ENCODE results near the gene CHMP6. TPM values are rescaled to one million over a fixed set of nuclear protein-coding genes. Genes with fewer than 3 reads are reported as not detected.

CHMP6 gene
- total and polyA plus RNA-seq, 9 of the 15 experiments (the other 6 are each of a cell fraction or from before 2014, with no cell fraction given): 0.25 to 30.4 (median 13.4) TPM

DNA sequence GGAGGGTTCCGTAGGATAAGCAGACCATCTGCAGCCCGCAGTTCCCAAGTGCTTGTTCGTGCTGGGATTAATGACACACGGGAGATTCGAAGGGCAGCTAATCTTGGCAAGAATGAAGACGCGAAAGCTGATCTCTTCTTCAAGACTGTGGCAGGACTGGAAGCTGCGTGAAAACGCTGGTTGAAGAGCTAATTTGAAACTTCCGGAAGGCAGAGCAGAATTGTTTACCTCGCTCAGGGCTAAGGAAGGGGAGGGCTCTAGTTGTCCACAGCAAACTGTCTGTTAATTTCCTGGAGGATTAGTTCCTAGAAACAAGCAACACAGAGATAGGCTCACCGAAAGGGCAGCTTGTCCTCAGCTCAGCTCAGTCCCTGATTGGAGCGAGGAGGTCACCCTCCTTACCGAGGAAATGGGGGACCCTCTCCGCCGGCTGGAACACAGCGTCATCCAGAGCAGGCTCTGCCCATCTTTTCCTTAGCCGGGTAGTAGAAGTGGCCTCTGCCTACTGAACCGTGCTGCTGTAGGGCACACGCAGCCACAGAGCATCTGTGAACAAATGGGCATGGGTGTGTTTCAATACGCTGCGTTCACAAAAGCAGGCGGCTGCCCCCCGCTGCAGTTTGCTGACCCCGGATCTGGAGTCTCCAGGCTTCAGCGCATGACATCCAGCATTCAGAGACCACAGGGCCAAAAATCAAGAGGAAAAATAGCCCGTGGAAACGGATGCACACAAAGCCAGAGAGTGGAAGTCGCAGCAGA lies 26.6 kb downstream of the CHMP6 start (continued):
- TF ChIP-seq ZBTB12 (CRISPR knock-in tag; IDR thresholded peaks at IDR 0.05) (no peak), ZNF696 (CRISPR knock-in tag; conservative IDR thresholded peaks at IDR 0.05) (no peak), AFF4 (CRISPR knock-in tag; IDR thresholded peaks at IDR 0.05) (no peak), ETV1 (tag; conservative IDR thresholded peaks at IDR 0.05; ENCODE audit: low read depth) (peak; percentile 93), TBL1XR1 (IDR thresholded peaks at IDR 0.05; ENCODE audit: low read length in 2 of 2) (no peak; a peak in 2 of 4 replicates), NRF1 (conservative IDR thresholded peaks at IDR 0.05 in 1 of 2, IDR thresholded peaks at IDR 0.05 in 1 of 2) (peak; percentile 50 to 62; a peak in 3 of 4 replicates), KLF6 (CRISPR knock-in tag; IDR thresholded peaks at IDR 0.05; ENCODE audit: borderline replicate concordance) (no peak), TEAD2 (tag; IDR thresholded peaks at IDR 0.05) (no peak), SREBF2 (CRISPR knock-in tag; IDR thresholded peaks at IDR 0.05) (no peak), HNRNPL (IDR thresholded peaks at IDR 0.05; ENCODE audit: low read depth, low read length) (no peak), ZNF77 (CRISPR knock-in tag; IDR thresholded peaks at IDR 0.05) (no peak), TCF7L2 (IDR thresholded peaks at IDR 0.05; ENCODE audit: low read depth, low read length) (no peak), NFYB (IDR thresholded peaks at IDR 0.05; ENCODE audit: extremely low read depth, insufficient read length) (peak; percentile 46), L3MBTL2 (IDR thresholded peaks at IDR 0.05) (peak; percentile 90), TFE3 (CRISPR knock-in tag; IDR thresholded peaks at IDR 0.05) (no peak), ELF2 (CRISPR knock-in tag; IDR thresholded peaks at IDR 0.05) (peak; percentile 59; the same call in 1 of the 2 replicates), SUPT5H (IDR thresholded peaks at IDR 0.05) (peak; percentile 76), TFAP4 (CRISPR knock-in tag; IDR thresholded peaks at IDR 0.05; ENCODE audit: borderline replicate concordance) (peak; percentile 67; the same call in 1 of the 2 replicates), ESRRA (IDR thresholded peaks at IDR 0.05; ENCODE audit: borderline replicate concordance, low read depth) (peak; percentile 67)
- TF ChIP-seq, protein P1, sequence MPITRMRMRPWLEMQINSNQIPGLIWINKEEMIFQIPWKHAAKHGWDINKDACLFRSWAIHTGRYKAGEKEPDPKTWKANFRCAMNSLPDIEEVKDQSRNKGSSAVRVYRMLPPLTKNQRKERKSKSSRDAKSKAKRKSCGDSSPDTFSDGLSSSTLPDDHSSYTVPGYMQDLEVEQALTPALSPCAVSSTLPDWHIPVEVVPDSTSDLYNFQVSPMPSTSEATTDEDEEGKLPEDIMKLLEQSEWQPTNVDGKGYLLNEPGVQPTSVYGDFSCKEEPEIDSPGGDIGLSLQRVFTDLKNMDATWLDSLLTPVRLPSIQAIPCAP (CRISPR knock-in tag; IDR thresholded peaks at IDR 0.05; ENCODE audit: borderline replicate concordance): no peak
